A549 (cell line): ENCODE results near the gene PPP2R3A. TPM values are rescaled to one million over a fixed set of nuclear protein-coding genes. Genes with fewer than 3 reads are reported as not detected.
"Not testable (repeated sequence)": the region's sequence is repeated elsewhere in the genome, so short reads cannot be mapped to it uniquely, and the experiment has no call there.

Source experiments
- ATAC-seq, 2 experiments: fragments of 200-7000 bp in 1 of 2; fragments of >200 bp in 1 of 2; cut with Nextera tagmentation in 1 of 2; cut with Tn5 transposase in 1 of 2; 3 replicates each; pipeline versions ENCODE4 v1.8.0 to v1.9.1; 2018 to 2020; ENCODE audit warnings: mild to moderate bottlenecking in 1 of 2, moderate library complexity in 1 of 2
- CTCF ChIA-PET: fragments of 300-600 bp; sonication (Branson Sonifier 250); formaldehyde crosslinking; extraction: SDS; loops from one replicate; lab custom pipeline; 2021; ENCODE audit warnings: antibody characterized with exemption, inconsistent platforms; lab: Yijun Ruan, JAX
- POLR2A ChIA-PET: fragments of 350-600 bp; formaldehyde crosslinking; extraction: SDS; loops from one replicate; lab custom pipeline; 2021; ENCODE audit warnings: antibody characterized with exemption, inconsistent platforms; lab: Yijun Ruan, JAX
- DNase-seq, 2 experiments: peaks; one replicate each; pipeline versions ENCODE4 v3.0.0 to v3.0.0-alpha.2; 2011 to 2016; ENCODE audit warnings: low read depth in 1 of 2, low spot score in 1 of 2
- FAIRE-seq: peaks from 2 replicates; lab custom pipeline; 2011; peaks lifted over from hg19 to GRCh38; lab: Jason Lieb, UNC
- H3K27ac ChIP-seq, 2 experiments: fragments of >200 bp; sonication (Bioruptor Twin); formaldehyde crosslinking; 3 replicates each; pipeline ENCODE4 v1.5.1; 2016 to 2017
- H3K4me1 ChIP-seq: fragments of >200 bp; sonication (Bioruptor Twin); formaldehyde crosslinking; 3 replicates; pipeline ENCODE4 v1.6.1; 2016
- H3K4me2 ChIP-seq: fragments of >200 bp; sonication (Bioruptor Twin); formaldehyde crosslinking; 3 replicates; pipeline ENCODE4 v1.6.1; 2016
- H3K4me3 ChIP-seq: fragments of >200 bp; sonication (Bioruptor Twin); formaldehyde crosslinking; 3 replicates; pipeline ENCODE4 v1.5.1; 2016
- H3K9me3 ChIP-seq: fragments of >200 bp; sonication (Bioruptor Twin); formaldehyde crosslinking; 3 replicates; pipeline ENCODE4 v1.6.1; 2016
- CTCF ChIP-seq: fragments of >200 bp; sonication (Bioruptor Twin); formaldehyde crosslinking; IDR thresholded peaks from 3 replicates; pipeline ENCODE4 v1.5.1; 2016
- HEYL ChIP-seq: fragments of 250-450 bp; sonication (Bioruptor Pico); IDR thresholded peaks from 2 replicates; pipeline ENCODE4 v1.8.0; 2021; ENCODE audit warnings: mild to moderate bottlenecking, moderate library complexity
- HOXA7 ChIP-seq: fragments of 250-450 bp; sonication (Bioruptor Pico); IDR thresholded peaks from 2 replicates; pipeline ENCODE4 v1.5.0; 2020; ENCODE audit warnings: mild to moderate bottlenecking, moderate library complexity
- RAD21 ChIP-seq, 2 experiments: fragments of >200 bp in 1 of 2; sonication (Bioruptor Twin) in 1 of 2; formaldehyde crosslinking in 1 of 2; IDR thresholded peaks in 1 of 2; conservative IDR thresholded peaks in 1 of 2; 2 replicates in 1 of 2; 3 replicates in 1 of 2; pipeline ENCODE4 v1.6.1; 2012 to 2018; ENCODE audit warnings: inconsistent platforms in 1 of 2
- SMC3 ChIP-seq: fragments of >200 bp; sonication (Bioruptor Twin); formaldehyde crosslinking; IDR thresholded peaks from 3 replicates; pipeline ENCODE4 v1.6.1; 2018; ENCODE audit warnings: inconsistent platforms
- SREBF2 ChIP-seq: fragments of 450-650 bp; IDR thresholded peaks from 2 replicates; pipeline ENCODE4 v1.6.1; 2014; ENCODE audit warnings: mild to moderate bottlenecking, moderate library complexity
- TFCP2L1 ChIP-seq: fragments of 250-450 bp; sonication (Bioruptor Pico); IDR thresholded peaks from 2 replicates; pipeline ENCODE4 v1.5.0; 2021; ENCODE audit warnings: mild to moderate bottlenecking
- ZFP36 ChIP-seq: fragments of 450-650 bp; IDR thresholded peaks from 2 replicates; pipeline ENCODE4 v1.6.1; 2014; ENCODE audit warnings: borderline replicate concordance; ENCODE audit not compliant: partially characterized antibody
- WGBS: methylation state at CpG from one replicate; pipeline ENCODE4 v1.1.6; 2017; ENCODE audit errors: missing lambda C conversion rate; 5-methylcytosine and 5-hydroxymethylcytosine counted together
- polyA plus RNA-seq, 4 experiments: library from polyadenylated mRNA; depleted of rRNA in 3 of 4; stranded (reverse); fragments of >200 nt; fragmentation: RNase III in 1 of 4; extraction: RNeasy Plus Mini Kit Qiagen cat#74134 plus additional on column Dnase treatment in 1 of 4; gene quantifications; 2 replicates in 3 of 4; 3 replicates in 1 of 4; pipeline ENCODE4 v1.2.3, GENCODE V29; 2011 to 2017
- TF ChIP-seq, protein P1 (sequence below): fragments of >200 bp; sonication (Bioruptor Twin); formaldehyde crosslinking; IDR thresholded peaks from 3 replicates; pipeline ENCODE4 v1.6.1; 2016

PPP2R3A gene
- polyA plus RNA-seq, 2 of the 4 experiments (the other 2 are of a cell fraction), result 1.9 to 3.2 TPM

DNA sequence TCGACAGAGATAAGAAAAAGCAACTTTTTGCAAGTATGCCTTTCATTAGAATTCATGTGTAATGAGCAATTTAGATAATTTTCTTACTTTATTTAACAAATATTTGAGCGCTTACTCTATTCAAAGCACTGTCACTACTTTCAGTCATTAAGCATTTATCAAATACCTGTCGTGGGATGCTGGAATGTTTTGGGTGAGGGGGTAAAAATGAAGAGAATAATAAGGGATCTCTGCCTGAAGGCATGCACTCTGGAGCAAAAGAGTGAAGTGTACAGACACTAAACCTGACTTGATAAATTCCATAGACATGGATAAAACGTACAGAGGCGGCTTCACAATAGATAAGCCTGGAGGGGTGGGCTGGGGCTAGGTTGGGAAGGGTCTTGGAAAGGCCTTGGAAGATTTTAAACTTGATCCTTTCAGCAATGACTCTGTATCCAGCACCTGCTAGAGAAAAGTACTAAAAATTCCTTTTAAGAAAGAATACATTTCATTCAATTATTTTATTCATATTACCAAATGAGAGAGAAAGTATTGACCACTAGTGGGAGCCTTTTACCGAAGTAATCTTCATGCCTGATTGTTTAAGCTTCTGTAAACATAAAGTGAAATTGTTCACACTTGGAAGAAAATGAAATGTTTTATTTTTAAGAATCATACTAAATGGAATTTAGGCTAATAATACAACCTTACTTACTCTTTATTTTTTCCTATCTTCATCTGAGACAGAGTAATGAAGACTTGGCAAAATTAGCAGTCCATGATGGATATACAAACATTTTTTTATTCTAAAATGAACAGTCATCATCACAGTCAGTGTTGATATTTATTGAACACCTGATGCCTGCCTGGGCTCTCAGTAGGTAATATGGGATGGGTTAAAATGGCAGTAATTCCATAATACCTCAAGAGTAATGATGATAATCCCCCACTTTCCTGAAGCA, 113.2 kb downstream of the PPP2R3A start:
- Histone ChIP-seq H3K4me3 (no peak overlapping the region), H3K9me3 (no peaks in the 10 kb centered on the region), H3K4me2 (no peak overlapping the region), H3K27ac (no peak overlapping the region), H3K4me1 (peaks cover 9% of the 10 kb centered on the region; the same call in 2 of the 3 replicates)
- TF ChIP-seq RAD21 (conservative IDR thresholded peaks at IDR 0.05 in 1 of 2, IDR thresholded peaks at IDR 0.05 in 1 of 2), result peak; percentile 68 to 75
- TF ChIP-seq CTCF, result peak; percentile 68
- no peak for TF ChIP-seq SREBF2
- TF ChIP-seq SMC3, result peak; percentile 58
- POLR2A ChIA-PET, result interaction anchor here (1.1 to 1.5 kb wide), 2 partner anchors 117 to 674 kb away, joined by 3 to 6 read pairs; partner anchors contain the start of genes MSL2 and STAG1
- peak in 1 of 2 experiments; percentile 50; a peak in 2 of 6 replicates for ATAC-seq
- WGBS, result 65% methylated on average over 6 of the region's 6 CpGs
- FAIRE-seq, result no peak
- CTCF ChIA-PET, result interaction anchor here (0.8 to 3.9 kb wide), 6 partner anchors 14 to 674 kb away, joined by 3 to 21 read pairs (median 4); partner anchors contain the start of genes PCCB and STAG1
- peak; percentile 6 to 22 for DNase-seq

GRCh38 chr3:136083641-136084382, 118.3 kb downstream of the PPP2R3A start:
- FAIRE-seq, POLR2A ChIA-PET, ATAC-seq, H3K4me2 ChIP-seq, H3K27ac ChIP-seq, H3K4me3 ChIP-seq, H3K9me3 ChIP-seq, DNase-seq, H3K4me1 ChIP-seq: not testable (repeated sequence)
- TF ChIP-seq ZFP36, result peak; percentile 60
- CTCF ChIA-PET, result interaction anchor here (1.4 kb wide), 1 partner anchor 668 kb away, joined by 4 read pairs; the partner anchor contains the start of gene STAG1
- 81% methylated on average over 4 of the region's 4 CpGs for WGBS

- CTCF ChIA-PET, result interaction anchor here (1.4 to 1.5 kb wide), 2 partner anchors 10 to 667 kb away, joined by 4 read pairs; partner anchors contain the start of gene STAG1
- H3K27ac ChIP-seq, ATAC-seq, H3K4me1 ChIP-seq, H3K9me3 ChIP-seq, H3K4me3 ChIP-seq, H3K4me2 ChIP-seq, FAIRE-seq, POLR2A ChIA-PET, DNase-seq: not testable (repeated sequence)
- 92% methylated on average over 3 of the region's 3 CpGs for WGBS
These were observed 119.5 kb downstream of the PPP2R3A start for GRCh38 chr3:136085067-136085466.

DNA sequence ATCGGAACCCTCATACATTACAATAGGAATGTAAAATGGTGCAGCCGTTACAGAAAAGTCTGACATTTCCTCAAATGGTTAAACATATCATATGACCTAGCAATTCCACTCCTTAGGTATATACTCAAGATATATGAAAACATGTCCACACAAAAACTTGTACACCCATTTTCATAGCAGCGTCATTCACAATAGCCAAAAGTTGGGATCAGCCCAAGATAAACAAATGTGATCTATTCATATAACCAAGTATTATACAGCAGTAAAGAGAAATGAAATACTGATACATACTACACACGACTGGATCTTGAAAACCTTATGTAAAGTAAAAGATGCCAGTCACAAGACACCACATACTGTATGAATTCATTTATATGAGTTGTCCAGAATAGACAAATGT, 128.2 kb downstream of the PPP2R3A start:
- Histone ChIP-seq H3K4me2 (no peak overlapping the region), H3K4me1 (no peaks in the 10 kb centered on the region), H3K9me3 (no peaks in the 10 kb centered on the region), H3K4me3 (no peak overlapping the region), H3K27ac (no peak overlapping the region)
- no peak for TF ChIP-seq HEYL (CRISPR knock-in tag)
- no peak for TF ChIP-seq RAD21 (conservative IDR thresholded peaks at IDR 0.05 in 1 of 2, IDR thresholded peaks at IDR 0.05 in 1 of 2)
- no peak for TF ChIP-seq TFCP2L1 (CRISPR knock-in tag)
- TF ChIP-seq, protein P1, sequence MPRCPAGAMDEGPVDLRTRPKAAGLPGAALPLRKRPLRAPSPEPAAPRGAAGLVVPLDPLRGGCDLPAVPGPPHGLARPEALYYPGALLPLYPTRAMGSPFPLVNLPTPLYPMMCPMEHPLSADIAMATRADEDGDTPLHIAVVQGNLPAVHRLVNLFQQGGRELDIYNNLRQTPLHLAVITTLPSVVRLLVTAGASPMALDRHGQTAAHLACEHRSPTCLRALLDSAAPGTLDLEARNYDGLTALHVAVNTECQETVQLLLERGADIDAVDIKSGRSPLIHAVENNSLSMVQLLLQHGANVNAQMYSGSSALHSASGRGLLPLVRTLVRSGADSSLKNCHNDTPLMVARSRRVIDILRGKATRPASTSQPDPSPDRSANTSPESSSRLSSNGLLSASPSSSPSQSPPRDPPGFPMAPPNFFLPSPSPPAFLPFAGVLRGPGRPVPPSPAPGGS, result no peak
- TF ChIP-seq HOXA7 (CRISPR knock-in tag), result no peak
- FAIRE-seq (no peak), ATAC-seq (no peak), DNase-seq (no peak)
- CTCF ChIA-PET, result no interaction called here
- POLR2A ChIA-PET, result no interaction called here
- 81% methylated on average over 4 of the region's 4 CpGs for WGBS
